ENCODE results near the gene SETBP1.

SETBP1 gene

DNA sequence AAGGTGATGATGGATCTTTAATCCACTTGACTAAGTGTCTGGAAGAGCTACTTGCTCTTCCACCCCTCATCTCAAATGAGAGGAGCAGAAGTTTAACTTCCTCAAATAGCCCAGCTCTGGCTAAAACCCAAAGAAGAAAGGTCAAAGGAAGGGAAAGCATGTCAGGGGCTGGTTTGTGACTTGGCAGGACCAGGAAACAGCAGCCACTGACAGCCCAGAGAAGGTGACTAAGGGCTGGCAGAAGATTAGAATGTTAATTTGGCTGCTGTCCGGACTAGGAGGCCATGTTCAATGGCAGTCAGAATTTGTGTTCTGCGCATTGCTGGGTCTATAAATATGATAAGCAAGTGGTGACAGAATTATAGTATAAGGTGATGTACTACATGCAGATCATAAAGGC lies 386.2 kb downstream of the SETBP1 start:
- DNase-seq (ENCODE audit: low read depth in 2 of 2) = no peak

DNA sequence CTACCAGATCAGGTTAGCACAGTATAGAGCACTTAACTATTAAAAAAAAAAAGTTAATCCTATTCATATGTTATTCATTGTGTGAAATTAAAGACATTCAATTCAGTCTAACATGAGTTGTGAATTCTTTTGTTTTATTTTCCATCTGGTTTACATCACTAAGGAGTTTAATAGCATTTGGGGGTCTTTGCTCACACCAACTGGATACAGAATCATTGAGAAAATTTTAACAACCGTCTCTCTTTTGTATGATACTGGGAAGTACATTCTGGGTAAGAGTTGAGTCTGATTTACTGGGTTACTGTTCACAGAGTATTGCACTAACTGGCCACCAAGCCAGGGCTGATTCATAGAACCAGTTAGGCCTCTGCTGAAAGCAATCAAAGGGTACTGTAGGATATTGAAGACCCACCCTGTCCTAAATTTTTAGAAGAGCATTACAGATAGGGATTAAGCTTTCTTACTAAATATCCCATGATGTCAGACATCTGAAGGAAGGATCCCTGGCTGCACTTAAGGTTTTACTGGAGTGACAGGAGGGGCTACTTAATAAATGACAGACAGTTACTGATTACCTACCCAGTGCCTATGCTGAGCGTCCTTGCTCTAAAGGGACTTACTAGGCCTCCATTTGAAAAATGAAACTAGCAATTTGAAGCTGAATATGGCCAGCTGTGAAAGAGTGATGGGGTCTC lies 387.9 kb downstream of the SETBP1 start:
- no peak for DNase-seq (ENCODE audit: low read depth in 2 of 2)

DNA sequence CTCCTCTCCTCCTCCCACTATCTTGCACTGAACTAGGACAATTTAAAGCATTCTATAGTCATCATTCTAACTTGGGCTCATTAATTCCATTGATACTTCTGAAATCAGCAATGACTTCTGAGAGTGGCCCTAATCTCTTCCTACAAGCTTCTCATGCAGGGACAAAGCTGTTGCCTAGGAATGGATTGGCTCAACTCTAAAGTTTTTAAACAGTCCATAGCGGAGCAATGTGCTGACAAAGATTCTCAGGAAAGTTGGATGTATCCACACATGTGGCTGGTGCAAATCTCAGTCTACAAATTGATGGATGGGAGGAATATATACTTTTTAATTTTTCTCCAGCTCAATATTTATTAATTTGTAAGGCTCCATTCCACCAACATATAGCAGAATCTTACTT lies 388.9 kb downstream of the SETBP1 start:
- no peak for DNase-seq (ENCODE audit: low read depth in 2 of 2)

DNA sequence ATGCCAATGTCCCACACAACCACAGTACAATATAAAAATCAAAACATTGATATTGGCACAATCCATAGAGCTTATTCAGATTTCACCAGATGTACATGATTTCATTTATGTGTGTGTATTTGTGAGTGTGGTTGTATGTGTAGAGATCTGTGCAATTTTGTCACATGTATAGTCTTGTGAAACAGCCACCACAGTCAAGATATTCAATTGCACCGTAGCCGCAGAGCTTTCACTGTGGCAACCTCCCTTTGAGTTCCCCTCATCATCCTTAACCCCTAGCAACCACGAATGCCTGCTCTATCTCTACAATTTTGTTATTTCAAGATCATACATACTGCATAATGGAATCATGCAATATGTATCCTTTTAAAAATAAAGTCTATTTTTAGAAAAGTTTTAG lies 391.3 kb downstream of the SETBP1 start:
- DNase-seq (ENCODE audit: low read depth in 2 of 2) = no peak

DNA sequence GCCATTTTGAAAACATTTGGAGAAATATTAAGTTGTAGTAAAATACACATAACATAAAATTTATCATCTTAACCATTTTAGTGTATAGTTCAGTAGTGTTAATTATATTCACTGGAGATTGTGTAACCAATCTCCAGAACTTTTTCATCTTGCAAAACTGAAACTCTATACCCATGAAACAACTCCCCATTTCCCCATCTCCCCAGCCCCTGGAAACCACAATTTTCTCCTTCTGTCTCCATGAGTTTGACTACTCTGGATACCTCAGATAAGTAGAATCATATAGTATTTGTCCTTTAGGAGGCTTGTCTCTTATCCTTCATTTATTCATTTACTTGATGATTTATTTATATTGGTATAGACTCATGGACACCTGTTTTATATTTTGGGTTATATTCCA lies 392.9 kb downstream of the SETBP1 start:
- DNase-seq (ENCODE audit: low read depth in 2 of 2) = no peak

DNA sequence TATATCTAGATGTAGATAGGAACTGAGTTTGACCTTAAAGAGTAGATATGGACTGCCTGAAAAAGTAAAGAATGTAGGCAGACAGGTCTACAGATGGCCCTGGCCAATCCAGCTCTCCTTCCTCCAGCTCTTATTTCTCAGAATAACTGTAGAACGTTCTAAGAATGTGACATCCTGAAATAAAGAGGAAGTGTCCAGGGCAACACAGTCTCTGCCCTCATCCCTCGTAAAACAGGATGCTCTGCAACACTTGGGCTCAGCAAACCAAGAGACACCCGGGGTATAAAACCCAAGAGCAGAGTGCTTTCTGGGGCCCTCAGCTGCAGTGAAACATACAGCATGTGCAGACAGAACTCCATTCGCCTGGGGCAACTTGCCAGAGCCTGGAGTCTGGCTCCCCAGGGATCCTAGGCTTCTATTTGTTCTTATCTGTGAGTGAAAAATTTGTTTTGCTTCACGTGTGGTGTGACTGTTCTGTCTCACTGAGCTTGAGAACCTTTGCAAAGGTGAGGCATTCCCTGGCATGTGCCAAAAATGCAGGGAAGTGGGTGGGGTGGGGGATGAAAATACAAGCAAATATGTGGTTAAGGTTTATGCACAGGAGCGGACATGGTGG lies 401.0 kb downstream of the SETBP1 start:
- DNase-seq (ENCODE audit: low read depth in 2 of 2) = no peak

DNA sequence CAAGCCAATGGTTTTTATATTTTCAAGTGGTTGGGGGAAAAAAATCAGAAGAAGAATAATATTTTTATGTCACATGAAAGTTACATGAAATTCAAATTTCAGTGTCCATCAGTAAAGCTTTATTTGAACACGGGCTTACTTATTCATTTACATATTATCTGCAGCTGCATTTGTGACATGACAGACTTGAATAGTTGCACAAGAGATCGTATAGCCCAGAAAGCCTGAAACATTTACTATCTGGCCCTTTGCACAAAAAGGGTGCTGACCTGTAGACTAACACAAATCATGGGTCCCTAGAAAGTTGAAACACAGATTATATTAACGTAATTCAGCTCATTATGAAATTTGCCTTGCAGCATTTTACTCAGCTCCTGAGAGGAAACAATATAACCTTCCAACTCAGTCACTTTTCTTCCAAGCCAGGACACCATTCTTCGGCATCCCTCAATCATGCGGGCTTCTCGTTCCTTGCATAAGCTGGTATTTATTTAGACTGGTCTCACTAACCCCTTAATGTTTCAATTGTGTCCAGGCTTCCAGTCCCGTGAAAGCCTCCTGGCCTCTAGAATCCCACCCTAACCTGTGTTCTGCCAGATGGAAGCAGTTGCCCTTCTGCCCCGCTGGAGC lies 402.7 kb downstream of the SETBP1 start:
- DNase-seq (ENCODE audit: low read depth in 2 of 2) = no peak

DNA sequence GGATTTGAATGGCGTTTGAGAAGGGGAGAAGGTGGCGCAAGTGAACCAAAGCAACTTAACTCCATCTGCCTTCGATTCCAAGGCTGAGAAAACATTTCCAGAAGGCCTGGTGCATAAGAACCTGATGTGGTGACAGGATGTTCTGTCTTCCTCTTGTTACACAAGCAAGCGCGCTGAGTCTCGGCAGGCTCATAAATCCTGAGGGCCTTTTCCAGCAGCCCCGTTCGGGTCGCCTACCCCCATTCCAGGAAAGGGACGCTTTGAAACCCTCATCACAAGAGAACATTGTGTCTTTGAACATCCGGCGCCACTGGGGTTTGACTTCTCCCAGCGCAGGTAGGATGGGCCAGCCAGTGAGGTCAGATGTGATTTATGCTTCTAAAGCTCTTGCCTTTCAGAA lies 403.5 kb downstream of the SETBP1 start:
- no peak for DNase-seq (ENCODE audit: low read depth in 2 of 2)

DNA sequence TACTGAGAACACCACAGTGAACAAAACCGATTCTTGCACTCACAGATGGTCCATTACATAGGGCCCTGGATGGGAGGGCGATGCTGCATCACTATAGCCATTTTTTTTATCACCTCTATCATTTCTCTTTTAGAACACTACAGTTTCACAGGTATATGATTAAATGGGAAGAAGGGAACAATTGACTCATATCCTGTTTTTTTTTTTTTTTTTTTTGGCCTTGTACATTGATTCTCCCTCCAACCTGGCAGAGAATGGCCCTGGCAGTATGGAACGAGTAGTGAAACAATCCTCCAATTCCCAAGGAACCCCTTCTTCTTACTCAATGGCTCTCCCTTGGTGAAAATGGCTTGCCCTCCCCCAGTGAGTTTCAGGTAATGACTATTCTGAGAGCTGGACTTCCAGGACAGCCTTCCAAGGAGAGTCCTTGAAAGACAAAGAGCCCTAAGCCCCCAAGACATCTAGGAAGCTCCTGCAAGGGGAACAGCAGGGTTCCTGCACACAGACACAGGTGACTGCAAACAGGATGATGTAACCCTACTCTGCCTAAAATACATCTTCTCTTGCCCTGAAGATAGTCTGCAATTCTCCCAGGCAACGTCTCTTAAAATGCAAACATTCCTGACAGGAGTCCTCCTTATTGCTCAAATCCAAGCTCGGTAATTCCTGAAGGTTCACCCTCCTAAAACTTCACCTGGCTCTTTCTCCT lies 405.4 kb downstream of the SETBP1 start:
- DNase-seq (ENCODE audit: low read depth in 2 of 2) = no peak

DNA sequence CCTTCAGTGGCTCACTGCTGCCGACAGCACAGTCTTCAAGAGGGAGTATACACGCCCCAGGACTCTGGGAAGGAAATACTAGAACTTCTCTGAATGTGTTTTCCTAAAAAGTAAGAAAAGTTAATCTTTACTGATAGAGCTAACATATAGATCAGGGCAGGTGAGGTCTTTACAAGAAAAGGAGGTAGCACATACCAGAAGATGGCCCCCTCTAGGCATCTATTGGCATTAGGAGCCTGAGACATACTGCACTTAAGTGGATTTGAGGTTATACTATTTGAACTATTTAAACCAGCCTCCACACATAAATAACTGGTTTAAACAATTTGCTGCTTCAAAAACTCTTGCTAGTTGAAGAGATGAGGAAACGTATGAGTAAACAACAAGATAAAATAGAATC lies 406.1 kb downstream of the SETBP1 start:
- no peak for DNase-seq (ENCODE audit: low read depth in 2 of 2)

DNA sequence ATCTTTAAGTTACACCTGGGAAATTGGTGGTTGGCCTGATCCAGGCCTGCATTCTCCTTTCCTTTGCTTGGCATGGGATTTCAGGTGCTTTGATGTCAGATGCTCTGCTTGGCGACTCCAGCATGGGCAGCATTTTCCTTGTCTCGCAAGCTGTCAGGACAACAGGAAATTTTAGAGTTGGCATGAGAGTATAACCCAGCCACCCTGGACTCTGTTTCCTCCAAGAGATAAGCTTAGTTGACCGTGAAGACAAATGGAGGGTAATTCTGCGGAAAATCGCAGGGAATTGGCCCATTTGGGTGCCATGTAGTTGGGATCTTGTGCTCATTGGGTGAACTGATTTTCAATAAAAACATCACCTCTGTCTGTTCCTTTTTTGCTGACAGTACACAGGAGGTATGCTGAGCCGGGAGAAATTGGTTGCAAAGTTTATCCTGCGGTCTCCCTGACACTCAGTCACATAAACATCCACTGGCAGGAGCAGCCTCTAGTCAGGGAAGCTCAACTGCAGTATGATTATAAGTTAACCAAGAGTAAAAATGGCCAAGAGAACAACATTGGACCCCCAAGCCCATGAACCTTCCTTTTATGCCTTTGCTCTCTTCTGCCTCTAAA lies 409.9 kb downstream of the SETBP1 start:
- no peak for DNase-seq (ENCODE audit: low read depth in 2 of 2)

DNA sequence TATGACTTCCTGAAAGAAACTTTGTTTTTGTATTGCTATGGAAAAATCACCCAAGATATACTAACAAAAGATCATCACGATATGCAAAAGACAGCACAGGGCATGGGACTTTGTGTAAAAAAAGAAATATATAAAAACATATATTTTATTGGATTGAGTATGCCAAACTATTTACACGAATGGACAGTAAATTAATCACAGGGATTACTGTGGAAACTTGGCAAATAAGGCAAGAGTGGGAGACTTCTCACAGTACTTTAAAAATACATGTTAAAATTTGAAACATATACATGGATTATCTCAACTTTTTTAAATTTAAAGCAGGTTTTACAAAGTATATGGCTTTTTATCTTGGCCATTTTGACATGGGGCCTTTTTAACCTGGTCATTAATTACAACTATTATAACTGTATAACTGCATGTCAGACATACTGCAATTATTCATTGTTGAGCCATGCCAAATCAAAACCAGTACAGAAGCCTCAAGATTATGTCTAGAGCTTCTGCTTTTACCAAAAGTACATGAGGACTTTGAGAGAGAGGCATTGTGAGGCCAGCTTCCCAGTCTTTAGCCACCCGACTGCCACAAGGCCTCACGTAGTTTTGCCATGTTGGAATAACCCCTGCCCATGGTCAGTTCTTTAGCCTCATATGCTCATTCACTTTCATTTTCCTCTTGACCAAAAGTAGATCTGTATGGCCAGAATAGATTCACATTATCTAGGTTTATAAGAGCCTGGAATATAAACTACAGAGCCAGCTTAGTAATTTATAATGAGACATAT lies 419.8 kb downstream of the SETBP1 start:
- no peak for DNase-seq (ENCODE audit: low read depth in 2 of 2)

DNA sequence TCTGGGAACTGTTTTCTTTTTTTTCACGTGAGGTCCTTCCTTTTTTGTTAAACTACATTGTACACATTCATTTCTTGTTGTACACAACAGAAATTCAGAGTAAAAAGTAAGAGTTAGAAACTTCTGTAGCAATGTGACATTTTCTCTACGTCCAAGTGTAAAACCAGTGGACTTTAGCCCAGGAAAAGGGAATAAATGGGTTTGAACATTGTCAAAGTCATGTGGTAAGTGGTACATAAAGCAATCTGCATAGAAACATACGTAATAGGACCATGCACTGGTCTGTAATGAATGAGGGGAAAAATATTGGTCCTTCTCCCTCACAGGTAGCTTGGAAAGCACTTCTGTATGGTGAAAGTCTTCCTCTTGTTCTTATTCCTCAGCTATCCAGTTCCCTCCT lies 421.4 kb downstream of the SETBP1 start:
- DNase-seq (ENCODE audit: low read depth in 2 of 2) = no peak

DNA sequence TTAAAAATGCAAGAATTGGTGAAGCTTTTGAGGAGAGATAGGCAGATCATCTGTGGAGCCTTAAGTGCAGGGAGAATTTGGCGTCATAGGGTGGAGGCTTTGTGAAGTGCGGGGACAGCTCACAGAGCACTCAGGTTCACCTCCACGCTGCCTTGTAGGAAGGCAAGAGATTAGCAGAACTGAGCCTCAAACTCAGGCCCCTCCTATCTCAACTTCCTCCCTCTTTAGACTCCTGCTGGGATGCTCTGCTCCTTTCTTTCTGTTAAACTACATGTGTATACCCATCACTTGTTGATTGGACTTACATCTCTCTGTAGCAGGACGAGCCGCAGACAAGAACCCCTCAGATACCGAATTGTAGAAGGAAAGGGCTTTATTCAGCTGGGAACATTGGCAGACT lies 422.2 kb downstream of the SETBP1 start:
- DNase-seq (ENCODE audit: low read depth in 2 of 2) = no peak

DNA sequence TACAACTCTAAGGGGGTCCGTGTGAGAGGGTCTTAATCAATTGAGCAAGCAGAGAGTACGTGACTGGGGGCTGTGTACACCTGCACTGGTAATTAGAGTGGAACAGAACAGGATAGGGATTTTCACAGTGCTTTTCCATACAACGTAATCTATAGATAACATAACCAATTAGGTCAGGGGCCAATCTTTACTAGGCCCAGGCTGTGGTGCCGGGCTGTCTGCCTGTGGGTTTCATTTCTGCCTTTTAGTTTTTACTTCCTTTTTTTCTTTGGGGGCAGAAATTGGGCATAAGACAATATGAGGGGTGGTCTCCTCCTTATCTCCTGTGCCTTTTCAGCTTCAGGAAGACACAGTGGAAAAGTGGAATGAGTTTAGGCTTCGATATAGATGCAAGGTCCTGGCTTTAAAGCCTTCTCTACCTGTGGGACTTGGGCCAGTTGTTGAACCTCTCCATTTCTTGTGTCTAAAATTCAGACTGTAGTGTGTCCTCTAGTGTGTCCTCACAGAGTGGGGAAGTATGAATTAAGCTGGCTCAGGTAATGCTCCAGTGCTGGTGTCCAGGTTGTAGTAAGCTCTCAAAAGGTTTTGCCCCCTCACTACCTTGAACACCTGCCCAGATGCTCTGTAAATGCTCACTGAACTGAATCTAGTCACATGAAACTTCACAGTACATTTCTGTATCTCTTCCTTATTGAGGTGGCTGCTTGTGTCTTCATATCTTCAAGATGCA lies 422.8 kb downstream of the SETBP1 start:
- DNase-seq (ENCODE audit: low read depth in 2 of 2) = no peak

DNA sequence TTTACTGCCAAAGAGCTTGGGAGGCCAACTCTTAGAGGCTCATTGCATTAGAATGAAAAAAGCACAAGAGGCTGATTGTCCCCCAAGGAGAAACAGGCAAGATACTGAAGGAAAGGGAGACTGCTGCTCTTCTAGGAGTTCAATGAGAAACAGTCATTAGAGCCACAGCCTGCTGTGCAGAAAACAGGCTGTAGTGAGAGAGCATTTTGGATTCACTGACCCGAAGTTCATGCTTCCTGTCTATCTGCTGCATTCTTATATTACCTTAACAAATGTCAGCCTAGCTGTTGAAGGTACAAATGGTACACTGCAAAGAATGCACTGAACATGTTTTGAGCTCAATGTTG lies 423.3 kb downstream of the SETBP1 start:
- DNase-seq (ENCODE audit: low read depth in 2 of 2) = no peak

DNA sequence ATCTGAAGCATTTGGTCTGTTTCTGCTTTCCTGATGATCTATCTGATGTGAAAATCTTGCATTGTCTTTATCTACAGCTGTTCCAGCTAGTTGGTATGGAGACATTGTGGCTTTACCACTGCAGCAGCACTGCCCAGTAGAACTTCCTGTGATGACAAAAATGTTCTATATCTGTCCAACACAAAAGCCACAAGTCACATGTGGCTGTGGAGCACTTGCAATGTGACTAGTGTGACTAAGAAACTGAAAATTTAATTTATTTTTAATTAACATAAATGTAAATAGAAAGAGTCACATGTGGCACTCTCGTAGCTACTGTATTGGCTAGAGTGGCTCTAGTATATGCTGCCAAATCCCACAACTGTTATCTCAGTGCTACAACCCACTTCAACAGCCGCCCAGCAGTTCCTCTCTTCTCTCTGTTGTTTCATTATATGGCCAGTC lies 425.7 kb downstream of the SETBP1 start:
- peak in 1 of 2 donors; percentile 6 for DNase-seq (ENCODE audit: low read depth in 2 of 2)

DNA sequence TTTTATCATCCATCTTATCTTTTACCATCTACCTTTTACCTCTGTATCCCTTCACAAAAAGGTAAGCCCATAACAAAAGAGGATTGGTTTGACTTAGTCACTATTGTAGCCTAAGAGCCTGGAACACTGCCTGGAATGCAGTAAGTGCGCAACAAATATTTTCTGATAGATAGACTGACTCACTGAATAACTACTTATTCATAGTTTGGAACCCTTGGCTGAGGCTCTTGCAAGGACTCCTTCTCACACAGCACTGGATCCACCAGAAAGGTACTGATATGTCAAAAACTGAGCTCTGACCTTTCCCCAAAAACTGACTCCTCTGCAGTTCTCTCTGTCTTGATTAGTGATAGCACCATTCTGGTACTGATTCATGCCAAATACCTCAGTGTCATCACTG lies 426.7 kb downstream of the SETBP1 start:
- DNase-seq (ENCODE audit: low read depth in 2 of 2) = no peak

DNA sequence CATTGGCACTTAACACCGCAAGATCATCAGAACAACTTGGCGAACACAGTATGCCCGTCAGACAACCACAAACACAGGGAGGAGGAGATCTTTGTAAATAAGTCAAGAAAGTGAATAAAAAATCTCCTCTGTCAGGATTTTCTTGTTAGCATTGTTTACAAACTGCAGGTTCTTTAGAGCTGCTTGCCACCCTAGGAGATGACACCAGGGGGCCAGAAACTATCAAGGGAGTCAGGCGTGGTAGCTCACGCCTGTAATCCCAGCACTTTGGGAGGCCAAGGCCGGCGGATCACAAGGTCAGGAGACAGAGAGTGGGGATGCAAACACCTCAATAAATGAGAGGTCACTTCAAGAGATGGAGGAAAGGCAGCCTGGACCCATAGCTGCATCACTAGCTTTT lies 428.1 kb downstream of the SETBP1 start:
- no peak for DNase-seq (ENCODE audit: low read depth in 2 of 2)

DNA sequence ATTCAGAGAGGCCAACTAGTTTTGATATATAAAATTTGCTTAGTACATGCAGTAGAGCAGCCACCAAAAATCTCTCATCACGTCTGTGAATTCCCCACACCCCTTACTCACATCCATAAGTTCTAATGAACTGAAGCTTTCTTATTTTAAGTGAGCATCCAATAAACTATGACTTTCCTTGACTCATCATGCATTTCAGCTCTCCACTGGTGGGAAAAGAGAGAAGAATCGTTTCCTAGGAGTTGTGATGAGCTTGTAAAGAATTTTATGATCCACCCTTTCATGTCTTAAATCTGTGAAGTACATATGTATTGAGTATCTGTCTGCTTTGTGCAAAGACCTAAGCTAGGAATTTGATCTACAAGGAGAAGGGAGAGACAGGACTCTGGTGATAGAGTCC lies 428.6 kb downstream of the SETBP1 start:
- DNase-seq (ENCODE audit: low read depth in 2 of 2) = no peak

DNA sequence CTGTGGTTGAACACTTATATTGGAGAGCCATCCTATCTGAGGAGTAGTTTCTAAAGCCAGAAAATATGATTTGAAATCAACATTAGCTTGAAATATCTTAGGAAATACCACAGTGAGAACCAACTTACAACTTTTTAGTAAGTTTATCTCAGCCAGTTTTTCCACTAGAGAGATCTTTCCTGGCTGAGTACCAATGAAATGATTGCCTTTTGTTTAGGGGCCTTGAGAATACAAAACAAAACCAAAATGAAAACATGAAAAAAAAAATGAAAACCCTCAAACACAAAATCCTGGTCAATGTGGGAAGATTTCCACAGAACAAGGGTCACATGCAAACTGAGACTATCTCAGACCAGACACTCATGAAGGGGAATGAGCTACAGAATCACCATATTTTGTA lies 429.0 kb downstream of the SETBP1 start:
- no peak for DNase-seq (ENCODE audit: low read depth in 2 of 2)
